PC-9 (cell line): Measurements from ENCODE around the gene NR3C1.

Experiments used
- CTCF ChIP-seq: fragments of 200-600 bp; sonication (generic); conservative IDR thresholded peaks from 2 replicates; pipeline ENCODE4 v1.6.1; 2017; ENCODE audit warnings: mixed run types, antibody characterized with exemption, mild to moderate bottlenecking, moderate library complexity
- EZH2 ChIP-seq: fragments of 200-600 bp; sonication (generic); IDR thresholded peaks from 2 replicates; pipeline ENCODE4 v1.8.0; 2017; ENCODE audit warnings: antibody characterized with exemption, low read depth

- no peak for TF ChIP-seq CTCF
- no peak for TF ChIP-seq EZH2
These were observed 90.1 kb downstream of the NR3C1 start for GRCh38 chr5:143313298-143313852.
